HG03139 (cell line): ENCODE results near the gene PNLIP.

Experiments used
- ATAC-seq: cut with Tn5 transposase; IDR thresholded peaks from one replicate; pipeline ENCODE4 v1.9.1; 2021; ENCODE audit not compliant: unreplicated experiment

Gene PNLIP

GRCh38 chr10:116567335-116567734 is 21.6 kb downstream of the PNLIP start:
- ATAC-seq: no peak

- ATAC-seq: no peak
These were observed 29.1 kb downstream of the PNLIP start for GRCh38 chr10:116574797-116575196.

- no peak for ATAC-seq
These were observed 42.3 kb downstream of the PNLIP start for GRCh38 chr10:116587878-116588591.

- no peak for ATAC-seq
These were observed 43.3 kb downstream of the PNLIP start for GRCh38 chr10:116588995-116589394.

- no peak for ATAC-seq
These were observed 44.2 kb downstream of the PNLIP start for GRCh38 chr10:116589926-116590325.

DNA sequence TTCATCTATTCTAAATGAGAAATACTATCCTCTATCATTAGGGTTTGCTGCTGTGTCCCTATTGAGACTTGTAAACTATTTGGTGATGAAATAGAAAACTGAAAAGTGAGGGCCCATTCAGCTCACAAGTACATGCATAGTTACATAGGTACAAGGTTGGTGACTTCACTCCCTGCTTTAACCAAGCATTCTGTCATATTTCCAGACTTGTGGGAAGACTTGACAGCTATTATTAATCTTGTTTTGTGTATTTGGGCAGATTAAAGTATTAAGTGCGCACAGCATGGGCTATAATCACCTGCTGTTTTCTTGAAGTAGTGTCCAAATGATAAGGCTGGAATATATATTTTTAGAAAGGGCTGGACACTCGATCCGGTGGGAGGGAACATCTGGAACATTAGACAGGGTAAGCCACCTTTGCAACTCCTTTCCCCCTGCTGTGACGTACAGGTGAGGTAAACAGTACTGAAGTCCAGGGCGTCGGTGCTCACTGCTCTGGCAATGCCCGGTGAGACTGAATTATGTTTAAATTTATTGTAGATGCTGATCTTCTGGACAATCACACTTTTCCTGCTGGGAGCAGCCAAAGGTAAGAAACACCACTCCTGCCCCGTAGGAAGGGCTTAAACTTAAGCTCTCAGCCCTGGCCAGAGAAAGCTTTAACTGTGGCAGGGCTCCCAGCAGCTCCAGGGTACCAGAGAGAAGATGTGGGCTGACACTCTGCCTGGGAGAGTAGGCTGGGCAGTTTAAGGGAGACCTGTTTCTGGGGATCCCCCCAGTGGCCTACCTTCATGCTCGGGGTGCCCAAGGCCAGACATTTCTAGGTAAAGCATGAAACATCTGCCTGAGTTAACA is 45.1 kb downstream of the PNLIP start, which contains the start of gene PNLIPRP1:
Gene PNLIPRP1, plus strand, starts transcription at position 370 of the 855 bp plus-strand sequence. Its CDS starts 171 bp downstream, at position 541.
- no peak for ATAC-seq

GRCh38 chr10:116593139-116593740 is 47.5 kb downstream of the PNLIP start:
- no peak for ATAC-seq

GRCh38 chr10:116594525-116595035 is 48.8 kb downstream of the PNLIP start:
- ATAC-seq: no peak

GRCh38 chr10:116596062-116596461 is 50.3 kb downstream of the PNLIP start:
- no peak for ATAC-seq

- no peak for ATAC-seq
These were observed 51.8 kb downstream of the PNLIP start for GRCh38 chr10:116597543-116597942.

- no peak for ATAC-seq
These were observed 52.6 kb downstream of the PNLIP start for GRCh38 chr10:116598329-116598728.

- no peak for ATAC-seq
These were observed 54.3 kb downstream of the PNLIP start for GRCh38 chr10:116599991-116600390.

GRCh38 chr10:116602648-116603400 is 57.1 kb downstream of the PNLIP start:
- no peak for ATAC-seq

DNA sequence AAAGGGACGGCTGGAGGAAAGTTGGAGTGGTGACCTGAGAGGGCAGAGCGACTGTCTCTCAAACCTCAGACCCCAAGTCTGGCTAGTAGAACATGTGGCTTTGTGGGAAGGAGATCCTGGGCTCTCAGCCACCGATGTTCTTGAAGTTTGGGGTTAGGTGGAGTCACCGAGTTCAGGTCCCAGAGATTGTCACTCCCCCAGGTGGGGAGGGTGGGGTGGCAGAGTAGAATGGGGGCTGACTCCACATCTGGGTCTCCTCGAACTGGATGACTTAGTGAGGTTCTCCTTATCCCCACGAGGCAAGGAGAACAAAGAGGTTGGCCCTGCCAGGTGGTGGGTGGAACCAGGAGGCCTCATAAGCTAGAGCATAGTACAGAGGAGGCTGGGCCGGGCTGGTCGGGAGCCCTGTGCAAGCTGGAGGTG is 60.3 kb downstream of the PNLIP start:
- ATAC-seq: no peak

- ATAC-seq: no peak
These were observed 61.6 kb downstream of the PNLIP start for GRCh38 chr10:116607336-116607735.

GRCh38 chr10:116608686-116609594 is 63.2 kb downstream of the PNLIP start:
- no peak for ATAC-seq

- no peak for ATAC-seq
These were observed 64.9 kb downstream of the PNLIP start for GRCh38 chr10:116610443-116611152.

DNA sequence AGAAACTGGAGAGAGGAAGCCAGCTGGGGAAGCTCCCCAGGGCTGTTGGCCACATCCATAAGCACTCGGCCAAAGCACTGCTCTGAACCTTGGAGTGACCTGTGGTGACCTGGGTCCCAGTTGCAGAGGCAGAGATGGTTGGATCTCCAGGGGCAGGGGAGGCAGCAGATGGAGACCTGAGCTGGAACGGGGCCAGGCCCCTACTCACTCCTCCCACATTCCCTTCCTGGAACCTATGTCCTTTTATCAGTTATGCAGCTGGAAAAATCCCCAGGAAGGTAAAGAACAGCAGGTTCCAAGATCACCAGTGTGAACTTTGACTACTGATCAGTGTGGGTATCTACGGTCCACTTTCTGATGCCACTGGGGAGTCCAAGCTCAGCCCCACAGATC is 65.4 kb downstream of the PNLIP start:
- ATAC-seq: no peak

DNA sequence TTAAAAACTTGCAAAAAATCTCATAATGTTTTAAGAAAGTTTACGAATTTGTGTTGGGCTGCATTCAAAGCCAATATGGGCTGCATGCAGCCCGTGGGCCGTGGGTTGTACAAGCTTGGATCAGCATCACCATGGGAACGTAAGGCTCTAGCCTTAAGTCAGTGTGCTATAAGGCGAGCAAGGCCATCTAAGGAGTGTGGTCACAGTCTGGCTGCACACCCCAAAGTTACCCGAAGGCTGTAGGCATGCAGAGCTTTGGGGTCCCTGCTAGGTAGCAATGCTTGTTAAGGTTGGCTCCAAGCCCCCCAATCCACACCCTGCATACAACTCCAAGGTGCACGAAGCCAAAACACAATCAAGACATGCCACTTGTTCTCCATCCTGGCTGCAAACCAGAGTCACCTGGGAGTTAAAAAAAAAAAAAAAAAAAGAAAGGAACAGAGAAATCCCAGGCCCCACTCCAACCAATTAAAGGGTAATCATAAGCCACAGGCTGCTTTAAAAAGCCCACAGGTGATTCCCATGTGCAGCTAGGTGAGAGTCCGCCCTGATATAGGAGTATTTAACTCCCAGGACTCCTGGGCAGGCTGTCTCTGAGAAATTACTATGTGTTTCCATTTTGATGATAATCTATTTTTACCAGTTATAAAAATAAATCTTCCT is 66.5 kb downstream of the PNLIP start:
- ATAC-seq: no peak
